GM18951 (cell line): ENCODE data around the gene AUTS2.

Experiments
- POLR2A ChIP-seq: IDR thresholded peaks from 4 replicates; pipeline ENCODE4 v1.6.1; 2011; ENCODE audit warnings: mild to moderate bottlenecking; ENCODE audit not compliant: insufficient read length, insufficient read depth; ENCODE audit errors: extremely low read depth
- in situ Hi-C: fragments of 300-500 bp; cut with MboI; formaldehyde crosslinking; loops from one replicate; pipeline ENCODE4 v1.12.0; 2022; ENCODE audit warnings: low sequenced_read_pairs, mixed read lengths, inconsistent platforms; ENCODE audit not compliant: unreplicated experiment

The AUTS2 gene

DNA sequence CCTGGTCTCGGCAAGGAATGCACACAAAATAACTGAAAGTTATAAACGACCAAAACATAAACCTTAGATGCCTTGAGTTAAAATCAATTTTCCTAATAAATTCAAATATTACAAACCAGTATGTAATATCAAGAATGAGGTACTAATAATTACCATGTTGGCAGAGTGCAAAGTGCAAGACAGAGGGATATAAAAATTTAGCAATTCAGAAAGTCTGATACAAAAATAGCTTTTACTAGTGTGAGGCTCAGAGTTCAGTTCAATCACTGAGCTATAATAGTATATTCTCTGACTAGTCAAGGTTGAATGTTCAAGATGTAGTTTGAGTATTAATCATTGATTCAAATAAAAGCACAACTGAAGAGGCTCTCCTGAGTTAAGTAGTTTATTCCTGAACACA lies 4.8 kb upstream of the AUTS2 start:
- in situ Hi-C loops = no loop called here
- no peak for TF ChIP-seq POLR2A

DNA sequence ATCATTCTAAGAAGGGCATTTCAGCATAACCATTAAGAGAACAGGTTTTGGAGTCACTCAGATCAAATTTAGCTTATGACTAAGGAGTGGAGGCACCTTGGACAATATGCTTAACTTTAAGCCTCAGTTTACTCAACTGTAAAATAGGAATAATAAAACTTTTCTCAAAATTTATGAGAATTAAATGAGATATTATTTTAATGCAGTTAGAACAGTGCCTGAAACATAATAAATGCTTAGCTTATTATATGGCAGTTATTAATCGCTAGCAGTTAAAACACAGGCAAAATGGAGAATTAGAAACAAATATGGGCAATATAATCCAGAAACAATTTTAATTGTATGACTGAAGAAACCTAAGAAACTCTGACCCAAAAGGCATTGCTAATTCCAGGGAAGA lies 2.9 kb upstream of the AUTS2 start:
- in situ Hi-C loops = no loop called here
- TF ChIP-seq POLR2A = no peak

DNA sequence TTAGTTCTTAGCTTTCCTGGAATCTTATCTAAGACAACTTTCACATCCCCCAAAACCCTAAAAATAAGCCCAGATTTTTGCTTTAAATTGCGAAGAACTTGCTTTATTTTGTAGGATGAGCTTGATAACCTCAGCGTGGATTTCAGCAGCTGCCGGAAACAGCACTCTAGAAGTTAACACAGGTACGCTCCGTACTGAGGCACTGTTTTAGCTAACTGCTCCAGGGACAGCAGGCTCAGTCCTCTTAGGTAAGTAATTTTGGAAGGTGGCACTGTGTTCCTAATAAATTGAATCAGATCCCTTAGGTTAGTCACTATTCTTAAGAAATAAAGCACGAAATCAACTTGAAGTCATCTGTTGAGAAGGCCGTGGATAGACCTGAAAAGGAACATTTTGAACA lies 2.2 kb upstream of the AUTS2 start:
- no peak for TF ChIP-seq POLR2A
- in situ Hi-C loops = no loop called here

DNA sequence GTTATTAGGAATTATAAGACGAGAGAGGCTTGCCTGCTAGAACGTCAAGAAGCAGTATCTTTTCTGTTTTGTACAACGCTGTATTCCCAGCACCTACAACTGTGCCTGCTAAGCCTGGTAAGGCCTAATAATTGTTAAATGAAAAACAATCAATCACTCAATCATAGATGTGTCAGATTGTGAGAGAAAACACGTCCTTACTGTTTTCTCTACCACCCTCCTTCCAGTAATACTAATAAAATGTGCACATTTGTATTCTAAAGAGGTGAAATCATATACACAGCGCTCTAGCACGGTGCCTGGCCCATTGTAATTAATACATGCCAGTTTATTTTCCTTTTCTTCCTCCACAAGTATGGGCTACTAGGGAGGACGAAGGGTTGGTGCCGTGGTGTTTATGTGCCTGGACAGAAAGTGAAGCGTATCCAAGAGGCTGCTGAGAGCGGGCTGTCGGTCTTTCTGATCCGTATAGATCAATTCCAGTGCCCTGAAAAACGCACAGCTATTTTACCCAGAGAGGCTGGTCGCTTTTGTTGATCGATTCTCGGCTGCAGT lies 1.5 kb upstream of the AUTS2 start:
- TF ChIP-seq POLR2A = no peak
- in situ Hi-C loops = no loop called here

DNA sequence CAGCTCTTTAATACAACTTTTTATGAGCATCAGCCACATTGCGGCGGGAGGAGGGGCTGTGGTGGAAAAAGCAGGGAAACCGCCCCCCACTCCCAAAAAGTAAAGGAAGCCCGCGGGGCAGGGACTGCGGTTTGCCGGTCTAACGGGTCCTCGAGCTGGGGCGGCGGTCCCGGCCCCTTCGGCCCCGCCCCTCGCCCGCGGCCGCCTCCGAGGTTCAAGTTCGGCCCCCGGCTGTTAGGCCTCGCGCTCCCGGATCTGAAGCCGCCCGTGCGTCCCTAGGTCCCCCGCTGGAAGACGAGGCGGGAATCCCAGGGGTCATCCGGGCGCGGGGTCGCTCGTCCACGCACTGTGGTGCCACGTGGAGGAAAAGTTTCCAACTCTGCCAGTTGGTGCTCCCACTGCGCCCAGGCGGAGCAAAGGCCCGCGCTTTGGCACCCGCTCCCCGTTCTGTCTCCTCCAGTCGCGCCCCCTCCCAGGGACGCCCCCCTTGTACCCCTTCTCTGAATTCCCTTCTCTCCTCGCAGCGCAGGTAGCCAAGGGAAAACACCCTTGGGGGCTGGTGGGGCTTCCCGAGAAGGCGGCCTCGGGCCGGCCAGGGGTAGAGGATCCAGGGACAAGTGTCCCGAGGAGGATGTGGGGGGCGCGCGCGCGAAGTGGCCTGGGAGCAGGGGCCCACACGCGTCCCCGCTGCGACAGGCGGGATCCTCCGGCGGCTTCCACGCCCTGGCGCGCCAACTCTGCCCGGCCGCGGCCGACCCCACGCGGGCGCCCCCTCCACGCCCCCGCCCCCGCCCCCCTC lies 798 bp upstream of the AUTS2 start:
- no peak for TF ChIP-seq POLR2A
- in situ Hi-C loops = no loop called here

- TF ChIP-seq POLR2A = no peak
These were observed 411 bp downstream of the AUTS2 start for GRCh38 chr7:69598487-69599285.

DNA sequence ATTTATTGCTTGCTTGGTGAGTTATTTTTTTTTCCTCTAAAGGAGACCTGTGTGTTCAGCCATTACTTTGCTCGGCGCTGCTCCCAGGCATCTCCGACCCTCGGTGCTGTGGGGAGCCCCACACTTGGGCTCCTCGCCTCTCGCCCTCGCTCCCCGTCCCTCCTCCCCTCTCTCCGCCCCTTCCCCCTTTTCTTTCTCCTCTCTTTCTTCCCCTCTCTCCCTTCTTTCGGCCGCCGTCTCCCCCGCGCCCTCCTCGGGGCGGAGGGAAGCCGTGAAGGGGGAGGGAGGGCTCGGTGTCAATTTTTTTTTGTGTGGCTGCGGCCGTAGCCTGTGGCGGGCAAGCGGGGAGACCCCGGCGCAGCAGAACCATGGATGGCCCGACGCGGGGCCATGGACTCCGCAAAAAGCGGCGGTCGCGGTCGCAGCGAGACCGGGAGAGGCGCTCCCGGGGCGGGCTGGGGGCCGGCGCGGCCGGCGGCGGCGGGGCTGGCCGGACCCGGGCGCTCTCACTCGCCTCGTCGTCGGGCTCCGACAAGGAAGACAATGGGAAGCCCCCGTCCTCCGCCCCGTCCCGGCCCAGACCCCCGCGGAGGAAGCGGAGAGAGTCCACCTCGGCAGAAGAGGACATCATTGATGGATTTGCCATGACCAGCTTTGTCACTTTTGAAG lies 1.1 kb downstream of the AUTS2 start:
- in situ Hi-C loops = no loop called here

More at GRCh38 chr7:69598487-69599285, 411 bp downstream of the AUTS2 start:
- in situ Hi-C loops = no loop called here

GRCh38 chr7:69599955-69600709 lies 1.9 kb downstream of the AUTS2 start:
- in situ Hi-C loops = no loop called here
- no peak for TF ChIP-seq POLR2A

More for the DNA sequence above, 1.1 kb downstream of the AUTS2 start:
- no peak for TF ChIP-seq POLR2A

- in situ Hi-C loops = no loop called here
These were observed 2.6 kb downstream of the AUTS2 start for GRCh38 chr7:69600710-69601519.

GRCh38 chr7:69602522-69602921 lies 4.2 kb downstream of the AUTS2 start:
- no peak for TF ChIP-seq POLR2A

More at GRCh38 chr7:69600710-69601519, 2.6 kb downstream of the AUTS2 start:
- TF ChIP-seq POLR2A = no peak

DNA sequence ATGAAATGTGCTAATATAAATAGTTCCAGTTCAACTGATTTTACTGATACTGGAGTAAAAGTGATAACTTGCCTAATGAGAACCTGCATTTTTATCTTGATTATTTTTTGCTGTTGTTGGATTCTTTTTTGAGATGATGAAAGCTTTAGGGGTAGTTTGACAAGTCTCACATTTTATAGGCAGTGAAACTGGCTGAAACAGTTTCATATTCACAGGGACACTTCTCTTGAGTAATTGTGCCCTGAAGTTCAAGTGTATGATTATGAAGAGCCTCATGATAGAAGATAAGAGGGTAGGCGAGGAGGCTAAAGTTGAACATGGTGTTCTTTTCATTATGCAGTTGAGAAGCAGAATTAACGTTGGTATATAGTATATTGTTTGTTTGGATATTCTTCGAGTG lies 5.1 kb downstream of the AUTS2 start:
- no peak for TF ChIP-seq POLR2A
- in situ Hi-C loops = no loop called here

More at GRCh38 chr7:69602522-69602921, 4.2 kb downstream of the AUTS2 start:
- in situ Hi-C loops = no loop called here
